ENCODE data around the gene SMIM44.

DNA sequence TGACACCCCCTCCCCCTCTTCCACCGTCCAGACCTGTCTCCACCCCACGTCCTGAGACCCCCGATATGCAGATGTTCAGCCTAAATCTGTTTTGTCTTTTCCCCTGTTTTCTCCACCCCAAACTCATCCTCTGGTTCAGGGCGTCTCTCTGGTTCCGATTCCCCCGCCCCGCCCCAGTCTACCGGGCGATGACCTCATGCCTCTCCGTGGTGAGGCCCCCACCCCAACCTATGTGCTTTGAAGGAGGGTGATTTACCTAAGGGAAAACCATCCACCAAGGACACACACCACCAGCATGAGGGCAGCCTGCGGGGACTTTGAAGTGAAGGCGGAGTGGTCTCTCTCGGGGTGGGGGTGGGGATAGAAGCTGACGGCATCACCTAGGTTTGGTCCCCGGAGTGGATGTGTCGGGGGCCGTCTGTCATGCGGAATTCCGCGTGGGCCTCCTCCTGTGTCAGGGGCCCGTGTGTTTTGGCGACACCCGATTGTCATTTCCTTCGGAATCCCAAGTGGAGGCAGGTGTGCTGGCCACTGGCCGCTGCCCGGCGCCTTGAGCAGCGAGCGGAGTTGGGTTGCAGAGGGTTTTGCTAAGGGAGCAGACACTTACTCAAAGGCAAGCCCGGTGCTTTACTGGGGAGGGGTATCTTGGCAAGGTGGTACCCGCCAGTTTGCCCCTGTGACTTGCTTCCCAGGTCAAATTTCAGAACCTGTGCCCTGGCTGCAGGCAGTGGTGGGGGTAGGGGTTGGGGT, 24.3 kb upstream of the SMIM44 start:
- no peak for TF ChIP-seq EZH2 (IDR thresholded peaks at IDR 0.05; ENCODE audit: borderline replicate concordance, insufficient read depth, low read depth, low read length, poor library complexity, severe bottlenecking)
- TF ChIP-seq, protein P1, sequence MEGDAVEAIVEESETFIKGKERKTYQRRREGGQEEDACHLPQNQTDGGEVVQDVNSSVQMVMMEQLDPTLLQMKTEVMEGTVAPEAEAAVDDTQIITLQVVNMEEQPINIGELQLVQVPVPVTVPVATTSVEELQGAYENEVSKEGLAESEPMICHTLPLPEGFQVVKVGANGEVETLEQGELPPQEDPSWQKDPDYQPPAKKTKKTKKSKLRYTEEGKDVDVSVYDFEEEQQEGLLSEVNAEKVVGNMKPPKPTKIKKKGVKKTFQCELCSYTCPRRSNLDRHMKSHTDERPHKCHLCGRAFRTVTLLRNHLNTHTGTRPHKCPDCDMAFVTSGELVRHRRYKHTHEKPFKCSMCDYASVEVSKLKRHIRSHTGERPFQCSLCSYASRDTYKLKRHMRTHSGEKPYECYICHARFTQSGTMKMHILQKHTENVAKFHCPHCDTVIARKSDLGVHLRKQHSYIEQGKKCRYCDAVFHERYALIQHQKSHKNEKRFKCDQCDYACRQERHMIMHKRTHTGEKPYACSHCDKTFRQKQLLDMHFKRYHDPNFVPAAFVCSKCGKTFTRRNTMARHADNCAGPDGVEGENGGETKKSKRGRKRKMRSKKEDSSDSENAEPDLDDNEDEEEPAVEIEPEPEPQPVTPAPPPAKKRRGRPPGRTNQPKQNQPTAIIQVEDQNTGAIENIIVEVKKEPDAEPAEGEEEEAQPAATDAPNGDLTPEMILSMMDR (IDR thresholded peaks at IDR 0.05), result no peak

Data from B cell (primary cell).